ENCODE measurements around the gene JMJD8. TPM values are rescaled to one million over a fixed set of nuclear protein-coding genes. Genes with fewer than 3 reads are reported as not detected.

JMJD8 gene
- total RNA-seq, 4 donors from 2014 or later: 22.8 to 81.8 (median 41.0) TPM

DNA sequence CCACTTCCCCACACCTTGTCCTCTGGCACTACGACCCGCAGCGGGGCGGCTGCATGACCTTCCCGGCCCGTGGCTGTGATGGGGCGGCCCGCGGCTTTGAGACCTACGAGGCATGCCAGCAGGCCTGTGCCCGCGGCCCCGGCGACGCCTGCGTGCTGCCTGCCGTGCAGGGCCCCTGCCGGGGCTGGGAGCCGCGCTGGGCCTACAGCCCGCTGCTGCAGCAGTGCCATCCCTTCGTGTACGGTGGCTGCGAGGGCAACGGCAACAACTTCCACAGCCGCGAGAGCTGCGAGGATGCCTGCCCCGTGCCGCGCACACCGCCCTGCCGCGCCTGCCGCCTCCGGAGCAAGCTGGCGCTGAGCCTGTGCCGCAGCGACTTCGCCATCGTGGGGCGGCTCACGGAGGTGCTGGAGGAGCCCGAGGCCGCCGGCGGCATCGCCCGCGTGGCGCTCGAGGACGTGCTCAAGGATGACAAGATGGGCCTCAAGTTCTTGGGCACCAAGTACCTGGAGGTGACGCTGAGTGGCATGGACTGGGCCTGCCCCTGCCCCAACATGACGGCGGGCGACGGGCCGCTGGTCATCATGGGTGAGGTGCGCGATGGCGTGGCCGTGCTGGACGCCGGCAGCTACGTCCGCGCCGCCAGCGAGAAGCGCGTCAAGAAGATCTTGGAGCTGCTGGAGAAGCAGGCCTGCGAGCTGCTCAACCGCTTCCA is 50.6 kb downstream of the JMJD8 start:
- ATAC-seq (no peak), DNase-seq (no peak)
- no peaks in the 10 kb centered on the region for H3K27me3 ChIP-seq
- no peak overlapping the region for H3K4me3 ChIP-seq
- TF ChIP-seq, protein P1, sequence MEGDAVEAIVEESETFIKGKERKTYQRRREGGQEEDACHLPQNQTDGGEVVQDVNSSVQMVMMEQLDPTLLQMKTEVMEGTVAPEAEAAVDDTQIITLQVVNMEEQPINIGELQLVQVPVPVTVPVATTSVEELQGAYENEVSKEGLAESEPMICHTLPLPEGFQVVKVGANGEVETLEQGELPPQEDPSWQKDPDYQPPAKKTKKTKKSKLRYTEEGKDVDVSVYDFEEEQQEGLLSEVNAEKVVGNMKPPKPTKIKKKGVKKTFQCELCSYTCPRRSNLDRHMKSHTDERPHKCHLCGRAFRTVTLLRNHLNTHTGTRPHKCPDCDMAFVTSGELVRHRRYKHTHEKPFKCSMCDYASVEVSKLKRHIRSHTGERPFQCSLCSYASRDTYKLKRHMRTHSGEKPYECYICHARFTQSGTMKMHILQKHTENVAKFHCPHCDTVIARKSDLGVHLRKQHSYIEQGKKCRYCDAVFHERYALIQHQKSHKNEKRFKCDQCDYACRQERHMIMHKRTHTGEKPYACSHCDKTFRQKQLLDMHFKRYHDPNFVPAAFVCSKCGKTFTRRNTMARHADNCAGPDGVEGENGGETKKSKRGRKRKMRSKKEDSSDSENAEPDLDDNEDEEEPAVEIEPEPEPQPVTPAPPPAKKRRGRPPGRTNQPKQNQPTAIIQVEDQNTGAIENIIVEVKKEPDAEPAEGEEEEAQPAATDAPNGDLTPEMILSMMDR (IDR thresholded peaks at IDR 0.05 in 4 of 5, conservative IDR thresholded peaks at IDR 0.05 in 1 of 5): no peak
- no peak for TF ChIP-seq POLR2A (IDR thresholded peaks at IDR 0.05)
- peaks cover 0 to 8% of the 10 kb centered on the region in 2 donors for H3K36me3 ChIP-seq
- intact Hi-C loops (cut with DNase I; ENCODE audit: low total_unique reads) (no loop called here), in situ Hi-C loops (cut with MboI; ENCODE audit: low sequenced_read_pairs in 4 of 4) (no loop called here)
- no peaks in the 10 kb centered on the region for H3K9me3 ChIP-seq
- no peak overlapping the region for H3K27ac ChIP-seq
- H3K4me1 ChIP-seq: peaks cover 23 to 28% of the 10 kb centered on the region in 2 donors

DNA sequence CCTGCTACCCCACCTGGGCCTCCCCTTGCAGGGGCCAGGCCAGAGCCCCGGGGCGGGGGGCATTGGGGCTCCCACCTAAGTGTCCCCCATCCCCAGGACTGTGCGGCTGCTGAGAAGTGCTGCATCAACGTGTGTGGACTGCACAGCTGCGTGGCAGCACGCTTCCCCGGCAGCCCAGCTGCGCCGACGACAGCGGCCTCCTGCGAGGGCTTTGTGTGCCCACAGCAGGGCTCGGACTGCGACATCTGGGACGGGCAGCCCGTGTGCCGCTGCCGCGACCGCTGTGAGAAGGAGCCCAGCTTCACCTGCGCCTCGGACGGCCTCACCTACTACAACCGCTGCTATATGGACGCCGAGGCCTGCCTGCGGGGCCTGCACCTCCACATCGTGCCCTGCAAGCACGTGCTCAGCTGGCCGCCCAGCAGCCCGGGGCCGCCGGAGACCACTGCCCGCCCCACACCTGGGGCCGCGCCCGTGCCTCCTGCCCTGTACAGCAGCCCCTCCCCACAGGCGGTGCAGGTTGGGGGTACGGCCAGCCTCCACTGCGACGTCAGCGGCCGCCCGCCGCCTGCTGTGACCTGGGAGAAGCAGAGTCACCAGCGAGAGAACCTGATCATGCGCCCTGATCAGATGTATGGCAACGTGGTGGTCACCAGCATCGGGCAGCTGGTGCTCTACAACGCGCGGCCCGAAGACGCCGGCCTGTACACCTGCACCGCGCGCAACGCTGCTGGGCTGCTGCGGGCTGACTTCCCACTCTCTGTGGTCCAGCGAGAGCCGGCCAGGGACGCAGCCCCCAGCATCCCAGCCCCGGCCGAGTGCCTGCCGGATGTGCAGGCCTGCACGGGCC is 51.4 kb downstream of the JMJD8 start:
- in situ Hi-C loops (cut with MboI; ENCODE audit: low sequenced_read_pairs in 4 of 4) (no loop called here), intact Hi-C loops (cut with DNase I; ENCODE audit: low total_unique reads) (no loop called here)
- ATAC-seq: no peak
- Histone ChIP-seq H3K4me1 (peaks cover 20 to 22% of the 10 kb centered on the region in 2 donors), H3K36me3 (peaks cover 0 to 8% of the 10 kb centered on the region in 2 donors), H3K4me3 (no peak overlapping the region), H3K27ac (no peak overlapping the region), H3K9me3 (no peaks in the 10 kb centered on the region), H3K27me3 (no peaks in the 10 kb centered on the region)
- no peak for TF ChIP-seq POLR2A (IDR thresholded peaks at IDR 0.05)
- TF ChIP-seq, protein P1 (IDR thresholded peaks at IDR 0.05 in 4 of 5, conservative IDR thresholded peaks at IDR 0.05 in 1 of 5): no peak
- no peak for DNase-seq

DNA sequence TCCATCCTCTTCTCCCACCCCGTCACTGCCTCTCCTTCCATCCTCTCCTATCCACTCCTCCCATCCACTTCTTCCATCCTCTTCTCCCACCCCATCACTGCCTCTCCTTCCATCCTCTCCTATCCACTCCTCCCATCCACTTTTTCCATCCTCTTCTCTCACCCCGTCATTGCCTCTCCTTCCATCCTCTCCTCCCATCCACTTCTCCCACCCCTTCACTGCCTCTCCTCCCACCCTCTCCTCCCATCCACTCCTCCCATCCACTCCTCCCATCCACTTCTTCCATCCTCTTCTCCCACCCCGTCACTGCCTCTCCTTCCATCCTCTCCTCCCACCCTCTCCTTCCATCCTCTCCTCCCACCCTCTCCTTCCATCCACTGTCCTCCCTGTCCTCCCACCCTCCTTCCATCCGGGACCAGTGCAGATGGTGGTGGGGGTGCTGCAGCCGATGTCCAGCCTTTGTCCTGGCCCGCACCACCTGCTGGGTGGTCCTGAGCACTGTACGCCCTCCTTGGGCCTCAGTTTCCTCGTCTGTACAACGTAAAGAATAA is 52.3 kb downstream of the JMJD8 start:
- TF ChIP-seq, protein P1 (IDR thresholded peaks at IDR 0.05 in 4 of 5, conservative IDR thresholded peaks at IDR 0.05 in 1 of 5): no peak
- no peak for TF ChIP-seq POLR2A (IDR thresholded peaks at IDR 0.05)
- Histone ChIP-seq H3K27me3 (no peaks in the 10 kb centered on the region), H3K4me1 (peaks cover 16 to 22% of the 10 kb centered on the region in 2 donors), H3K36me3 (peaks cover 0 to 8% of the 10 kb centered on the region in 2 donors), H3K9me3 (no peaks in the 10 kb centered on the region), H3K4me3 (no peak overlapping the region), H3K27ac (no peak overlapping the region)
- DNase-seq: no peak
- no peak for ATAC-seq
- intact Hi-C loops (cut with DNase I; ENCODE audit: low total_unique reads): no loop called here
- in situ Hi-C loops (cut with MboI; ENCODE audit: low sequenced_read_pairs in 4 of 4): no loop called here

Other genes with a start within 250 kb of the JMJD8 start
- gene CAPN15, start 156.6 kb downstream of the JMJD8 start, total RNA-seq: 10 to 100 TPM; 22.3 to 37.8 (median 27.4) TPM
- gene PRR35, start 123.9 kb downstream of the JMJD8 start, total RNA-seq: not detected
- gene NHLRC4, start 117.3 kb downstream of the JMJD8 start, total RNA-seq: under 1 TPM; 0.42 to 0.56 (median 0.48) TPM
- gene PIGQ, start 114.4 kb downstream of the JMJD8 start, total RNA-seq: 10 to 100 TPM; 22.2 to 47.3 (median 38.5) TPM
- gene RAB40C, start 94.3 kb downstream of the JMJD8 start, total RNA-seq: 10 to 100 TPM; 15.6 to 29.3 (median 21.4) TPM
- 1 to 10 TPM in 3 of 4 donors, under 1 TPM in 1; 0.12 to 3.2 (median 1.3) TPM for gene WFIKKN1, start 53.3 kb downstream of the JMJD8 start, total RNA-seq
- 100 to 1,000 TPM; 114 to 212 (median 141) TPM for gene METTL26, start 48.0 kb downstream of the JMJD8 start, total RNA-seq
- 100 to 1,000 TPM in 3 of 4 donors, 10 to 100 TPM in 1; 59.6 to 155 (median 114) TPM for gene MCRIP2, start 42.5 kb downstream of the JMJD8 start, total RNA-seq
- 1 to 10 TPM; 2.9 to 9.8 (median 6.5) TPM for gene WDR90, start 35.0 kb downstream of the JMJD8 start, total RNA-seq
- gene RHOT2, start 16.2 kb downstream of the JMJD8 start, total RNA-seq: 10 to 100 TPM; 20.9 to 41.6 (median 27.3) TPM
- gene RHBDL1, start 8.7 kb downstream of the JMJD8 start, total RNA-seq: under 1 TPM in 1 of 4 donors, not detected in 3; 0.31 TPM
- gene STUB1, start 3.9 kb downstream of the JMJD8 start, total RNA-seq: 100 to 1,000 TPM; 144 to 229 (median 204) TPM
- gene WDR24, start 6.1 kb upstream of the JMJD8 start, total RNA-seq: 10 to 100 TPM; 11.0 to 19.5 (median 16.8) TPM
- gene FBXL16, start 21.5 kb upstream of the JMJD8 start, total RNA-seq: not detected
- gene METRN, start 30.8 kb upstream of the JMJD8 start, total RNA-seq: 10 to 100 TPM; 24.4 to 42.1 (median 33.3) TPM
- 10 to 100 TPM; 20.9 to 84.0 (median 38.7) TPM for gene ANTKMT, start 36.8 kb upstream of the JMJD8 start, total RNA-seq
- gene CCDC78, start 42.1 kb upstream of the JMJD8 start, total RNA-seq: not detected
- gene HAGHL, start 42.8 kb upstream of the JMJD8 start, total RNA-seq: under 1 TPM in 2 of 4 donors, not detected in 2; 0.27 to 0.42 TPM
- 10 to 100 TPM; 16.1 to 48.5 (median 21.6) TPM for gene CIAO3, start 56.7 kb upstream of the JMJD8 start, total RNA-seq
- not detected for gene MSLN, start 76.4 kb upstream of the JMJD8 start, total RNA-seq
- 10 to 100 TPM in 2 of 4 donors, 1 to 10 TPM in 2; 7.8 to 23.8 (median 15.2) TPM for gene RPUSD1, start 104.0 kb upstream of the JMJD8 start, total RNA-seq
- gene CHTF18, start 104.3 kb upstream of the JMJD8 start, total RNA-seq: 1 to 10 TPM in 2 of 4 donors, under 1 TPM in 2; 0.44 to 5.8 (median 3.1) TPM
- not detected for gene GNG13, start 116.4 kb upstream of the JMJD8 start, total RNA-seq